GM12892 (cell line): ENCODE data around the gene DNAJB4. TPM values are rescaled to one million over a fixed set of nuclear protein-coding genes. Genes with fewer than 3 reads are reported as not detected.

ENCODE experiments used
- DNase-seq: peaks from one replicate; pipeline ENCODE4 v3.0.0; 2011; ENCODE audit not compliant: insufficient read length
- FAIRE-seq: peaks from 2 replicates; lab custom pipeline; 2011; peaks lifted over from hg19 to GRCh38; lab: Jason Lieb, UNC
- POLR2A ChIP-seq: IDR thresholded peaks from 2 replicates; pipeline ENCODE4 v1.6.1; 2011; ENCODE audit warnings: low read depth, low read length, control low read depth
- POLR2AphosphoS5 ChIP-seq: IDR thresholded peaks from 2 replicates; pipeline ENCODE4 v1.6.1; 2011; ENCODE audit warnings: low read depth, low read length, control low read depth
- TAF1 ChIP-seq: IDR thresholded peaks from 2 replicates; pipeline ENCODE4 v1.6.1; 2011; ENCODE audit warnings: low read depth, mild to moderate bottlenecking, control low read depth, low read length, borderline replicate concordance
- polyA plus RNA-seq: library from polyadenylated mRNA; unstranded; fragments of >200 nt; gene quantifications from one replicate; pipeline ENCODE4 v1.2.1, GENCODE V29; 2012; ENCODE audit warnings: missing spikeins, inconsistent platforms; ENCODE audit not compliant: missing spikeins

The DNAJB4 gene
- polyA plus RNA-seq, result 5.1 TPM

DNA sequence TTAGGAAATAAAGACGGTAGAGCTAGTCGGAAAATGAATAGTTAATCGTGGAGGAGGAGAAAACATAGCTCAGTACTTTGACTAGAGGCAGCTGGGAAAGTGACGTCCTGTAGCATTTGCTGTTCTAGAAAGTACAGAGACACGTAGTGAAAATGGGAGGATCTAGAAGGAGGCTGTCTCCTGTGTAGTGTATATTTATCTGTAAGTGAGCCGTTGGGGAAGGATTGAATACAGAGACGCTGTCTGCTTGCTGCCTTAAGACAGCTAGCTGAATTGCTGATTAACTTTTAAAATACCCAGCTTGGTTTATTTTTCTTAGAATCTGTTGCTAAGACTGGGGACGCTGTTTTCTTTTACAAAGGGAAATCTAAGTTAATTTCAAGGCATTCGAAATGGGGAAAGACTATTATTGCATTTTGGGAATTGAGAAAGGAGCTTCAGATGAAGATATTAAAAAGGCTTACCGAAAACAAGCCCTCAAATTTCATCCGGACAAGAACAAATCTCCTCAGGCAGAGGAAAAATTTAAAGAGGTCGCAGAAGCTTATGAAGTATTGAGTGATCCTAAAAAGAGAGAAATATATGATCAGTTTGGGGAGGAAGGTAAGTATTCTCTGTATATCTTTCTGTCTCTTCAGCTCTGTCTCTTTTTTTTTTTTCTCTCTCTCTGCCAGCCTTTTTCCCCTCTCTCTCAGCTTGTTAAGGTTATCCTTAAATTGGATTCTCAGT lies at the start of gene DNAJB4:
Gene DNAJB4, plus strand, starts transcription at position 221 of the 729 bp plus-strand sequence. Its CDS starts 172 bp downstream, at position 393.
- TF ChIP-seq POLR2A (no peak), TAF1 (0 out of 2 replicates have a peak, but pooled peaks have one; percentile 53)
- DNase-seq (peak; percentile 34), FAIRE-seq (peak; percentile 95)

DNA sequence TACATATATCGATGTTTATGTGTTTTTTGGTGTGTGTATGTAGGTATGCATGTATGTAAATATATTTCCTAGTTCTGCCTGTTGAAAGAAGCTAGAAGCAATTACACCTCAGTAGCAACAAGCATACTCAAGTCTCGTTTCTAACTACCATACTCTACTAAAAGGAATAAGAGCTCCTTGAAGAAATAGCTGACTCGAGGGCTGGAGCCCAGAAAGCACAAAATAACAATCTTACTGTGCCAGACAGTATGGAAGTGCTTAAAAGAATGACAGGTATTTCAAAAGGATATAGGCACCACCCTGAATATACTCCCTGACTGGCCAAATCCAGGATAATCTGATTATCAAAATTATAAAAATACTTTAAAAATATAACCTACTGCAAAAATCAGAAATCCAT lies 49.0 kb upstream of the DNAJB4 start:
- DNase-seq (no peak), FAIRE-seq (no peak)
- TF ChIP-seq POLR2AphosphoS5 (no peak), TAF1 (no peak), POLR2A (no peak)

GRCh38 chr1:77956464-77956863 lies 48.3 kb upstream of the DNAJB4 start:
- DNase-seq, result no peak
- TF ChIP-seq POLR2A, result no peak
- no peak for FAIRE-seq

- no peak for TF ChIP-seq TAF1
- no peak for TF ChIP-seq POLR2AphosphoS5
- no peak for TF ChIP-seq POLR2A
- FAIRE-seq, result no peak
- no peak for DNase-seq
Measured at GRCh38 chr1:77958391-77958790, 46.3 kb upstream of the DNAJB4 start.

- TF ChIP-seq POLR2AphosphoS5, result no peak; the same call in 1 of the 2 replicates
- TF ChIP-seq POLR2A, result no peak
- TF ChIP-seq TAF1, result no peak
- DNase-seq (no peak), FAIRE-seq (no peak)
Measured at GRCh38 chr1:77958850-77959249, 45.9 kb upstream of the DNAJB4 start.

- FAIRE-seq (no peak), DNase-seq (no peak)
- TF ChIP-seq POLR2A, result no peak
- no peak for TF ChIP-seq POLR2AphosphoS5
- TF ChIP-seq TAF1, result no peak
Measured at GRCh38 chr1:77961392-77961791, 43.3 kb upstream of the DNAJB4 start.

- DNase-seq (no peak), FAIRE-seq (no peak)
- no peak for TF ChIP-seq POLR2A
- no peak for TF ChIP-seq POLR2AphosphoS5
- TF ChIP-seq TAF1, result no peak
Measured at GRCh38 chr1:77966291-77966690, 38.4 kb upstream of the DNAJB4 start.

DNA sequence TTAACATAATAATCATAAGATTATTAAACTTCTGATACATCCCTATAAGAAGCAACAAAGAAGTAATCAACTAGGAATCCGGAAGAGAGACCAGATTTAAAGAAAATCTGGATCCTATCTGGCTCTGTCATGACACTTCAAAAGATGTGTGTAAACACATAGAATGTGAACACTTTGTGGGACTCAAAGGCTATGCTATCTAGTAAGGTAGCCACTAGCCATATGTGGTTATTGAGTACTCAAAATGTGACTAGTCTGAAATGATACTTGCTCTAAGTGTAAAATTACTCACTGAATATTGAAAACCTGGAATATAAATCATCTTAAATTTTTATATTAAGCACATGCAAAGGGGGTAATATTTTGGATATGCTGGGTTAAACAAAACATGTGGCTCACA lies 34.5 kb upstream of the DNAJB4 start:
- FAIRE-seq, result no peak
- TF ChIP-seq POLR2AphosphoS5 (no peak), POLR2A (no peak), TAF1 (no peak)
- no peak for DNase-seq

DNA sequence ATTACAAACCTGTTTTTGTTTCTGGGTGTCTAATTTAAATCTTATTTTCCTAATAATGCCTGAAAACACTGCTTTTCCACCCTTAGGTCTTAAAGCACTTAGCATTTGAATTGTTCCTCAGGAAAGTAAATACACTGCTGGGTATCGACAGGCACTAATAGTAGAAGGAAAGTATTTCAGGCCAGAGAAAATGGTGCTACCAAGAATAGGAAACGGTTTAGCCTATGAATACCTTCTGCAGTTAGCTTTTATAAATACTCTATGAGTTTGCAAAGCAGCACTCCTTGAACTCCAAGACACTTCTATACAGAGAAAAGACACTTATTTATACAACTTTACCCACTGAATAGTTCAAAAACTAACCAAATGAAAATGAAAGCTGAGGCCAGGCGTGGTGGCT lies 32.7 kb upstream of the DNAJB4 start:
- DNase-seq, result no peak

GRCh38 chr1:77975386-77975785 lies 29.4 kb upstream of the DNAJB4 start:
- no peak for FAIRE-seq
- no peak for TF ChIP-seq POLR2A
- TF ChIP-seq POLR2AphosphoS5, result no peak
- no peak for TF ChIP-seq TAF1
- DNase-seq, result no peak

More for the DNA sequence above, 32.7 kb upstream of the DNAJB4 start:
- TF ChIP-seq TAF1 (no peak), POLR2A (no peak), POLR2AphosphoS5 (no peak)
- no peak for FAIRE-seq

GRCh38 chr1:77975907-77976306 lies 28.8 kb upstream of the DNAJB4 start:
- FAIRE-seq (no peak), DNase-seq (no peak)

DNA sequence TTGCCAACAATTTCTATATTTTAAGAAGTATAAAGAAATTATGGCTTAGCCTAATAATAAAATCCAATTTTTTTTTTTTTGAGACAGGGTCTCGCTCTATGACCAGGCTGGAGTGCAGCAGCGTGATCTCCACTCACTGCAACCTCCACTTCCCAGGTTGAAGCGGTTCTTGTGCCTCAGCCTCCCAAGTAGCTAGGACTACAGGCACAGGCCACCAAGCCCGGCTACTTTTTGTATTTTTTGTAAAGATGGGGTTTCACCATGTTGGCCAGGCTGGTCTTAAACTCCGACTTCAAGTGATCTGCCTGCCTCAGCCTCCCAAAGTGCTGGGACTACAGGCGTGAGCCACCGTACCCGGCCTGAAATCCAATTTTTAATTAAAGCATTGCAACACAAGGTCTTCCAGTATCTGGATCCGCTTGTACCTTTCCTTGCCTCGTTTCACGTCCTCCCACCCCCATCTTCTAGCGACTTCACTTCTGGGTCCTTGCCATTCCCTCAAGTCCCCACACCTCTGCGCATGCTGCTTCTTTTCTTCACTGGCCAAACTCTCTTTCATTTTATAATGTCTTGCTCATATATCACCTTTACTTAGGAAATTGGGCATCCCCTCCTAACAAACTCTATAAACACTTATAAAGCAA lies 28.2 kb upstream of the DNAJB4 start:
- DNase-seq, result no peak
- TF ChIP-seq POLR2AphosphoS5 (peak; percentile 15; the same call in 1 of the 2 replicates), POLR2A (no peak)
- FAIRE-seq, result no peak

More at GRCh38 chr1:77975907-77976306, 28.8 kb upstream of the DNAJB4 start:
- no peak for TF ChIP-seq TAF1
- no peak for TF ChIP-seq POLR2A
- no peak for TF ChIP-seq POLR2AphosphoS5
